T-cell (primary cell): Measurements from ENCODE around the gene LAGE3. TPM values are rescaled to one million over a fixed set of nuclear protein-coding genes. Genes with fewer than 3 reads are reported as not detected.

ENCODE experiments used
- ATAC-seq, 4 experiments: fragments of 200-7000 bp in 3 of 4; fragments of 150-1000 bp in 1 of 4; cut with Tn5 transposase; replicated peaks in 1 of 4; 1 replicate in 3 of 4; 2 replicates in 1 of 4; pipeline ENCODE4 v1.10.0; 2021; ENCODE audit warnings: moderate library complexity in 3 of 4, mild to moderate bottlenecking in 2 of 4, moderate number of reproducible peaks in 1 of 4
- CTCF ChIA-PET, 2 donors: fragments of 300-600 bp; sonication (Branson Sonifier 250); formaldehyde crosslinking; loops; one replicate each; lab custom pipeline; 2022; ENCODE audit warnings: antibody characterized with exemption in 2 of 2; lab: Charles Lee
- POLR2A ChIA-PET, 2 donors: fragments of 300-600 bp; sonication (Branson Sonifier 250); formaldehyde crosslinking; loops; one replicate each; lab custom pipeline; 2022; ENCODE audit warnings: antibody characterized with exemption in 2 of 2; lab: Charles Lee
- DNase-seq, 35 experiments: peaks; one replicate each; pipeline versions ENCODE4 v3.0.0 to v3.0.0-alpha.2; 2013 to 2023
- H3K27ac ChIP-seq: one replicate; pipeline ENCODE4 v1.5.1; 2013; ENCODE audit warnings: low read length
- H3K27me3 ChIP-seq, 2 experiments: replicated peaks in 1 of 2; 1 replicate in 1 of 2; 2 replicates in 1 of 2; pipeline versions ENCODE4 v1.6.1 to v1.7.0; 2013; ENCODE audit warnings: low read length in 1 of 2, mixed read lengths in 1 of 2; ENCODE audit not compliant: control insufficient read depth in 2 of 2, insufficient read depth in 2 of 2; ENCODE audit errors: extremely low read depth in 1 of 2
- H3K36me3 ChIP-seq, 2 donors: 1 replicate in 1 of 2; 2 replicates in 1 of 2; pipeline versions ENCODE4 v1.6.1 to v1.7.0; 2013; ENCODE audit warnings: low read length in 1 of 2; ENCODE audit not compliant: control insufficient read depth in 2 of 2, insufficient read depth in 1 of 2; ENCODE audit errors: extremely low read depth in 1 of 2
- H3K4me1 ChIP-seq, 2 experiments: 1 replicate in 1 of 2; 2 replicates in 1 of 2; pipeline versions ENCODE4 v1.6.1 to v1.7.0; 2013; ENCODE audit warnings: low read length in 2 of 2, mixed read lengths in 1 of 2; ENCODE audit not compliant: insufficient read depth in 2 of 2, control insufficient read depth in 1 of 2; ENCODE audit errors: extremely low read depth in 1 of 2
- H3K4me3 ChIP-seq, 2 donors: 1 replicate in 1 of 2; 2 replicates in 1 of 2; pipeline versions ENCODE4 v1.5.1 to v1.7.0; 2013; ENCODE audit warnings: mild to moderate bottlenecking in 2 of 2, low read length in 1 of 2, moderate library complexity in 1 of 2; ENCODE audit not compliant: control insufficient read depth in 1 of 2; ENCODE audit errors: extremely low read depth in 1 of 2
- H3K9me3 ChIP-seq: 2 replicates; pipeline ENCODE4 v1.7.0; 2013
- H3K27ac Mint-ChIP-seq, 2 donors: one replicate each; pipeline ENCODE4 v1.8.0; 2020 to 2021; ENCODE audit warnings: mild to moderate bottlenecking in 2 of 2, mixed read lengths in 2 of 2
- H3K27me3 Mint-ChIP-seq, 2 donors: one replicate each; pipeline ENCODE4 v1.8.0; 2021 to 2022; ENCODE audit warnings: mixed read lengths in 2 of 2
- H3K36me3 Mint-ChIP-seq: one replicate; pipeline ENCODE4 v1.8.0; 2021; ENCODE audit warnings: mixed read lengths
- H3K4me1 Mint-ChIP-seq, 3 donors: one replicate each; pipeline ENCODE4 v1.8.0; 2020 to 2022; ENCODE audit warnings: mixed read lengths in 3 of 3, mild to moderate bottlenecking in 1 of 3
- H3K4me3 Mint-ChIP-seq, 3 donors: one replicate each; pipeline ENCODE4 v1.8.0; 2020 to 2022; ENCODE audit warnings: mild to moderate bottlenecking in 3 of 3, mixed read lengths in 3 of 3, moderate library complexity in 3 of 3
- H3K9me3 Mint-ChIP-seq, 3 donors: one replicate each; pipeline ENCODE4 v1.8.0; 2020 to 2022; ENCODE audit warnings: mixed read lengths in 3 of 3
- WGBS: methylation state at CpG from one replicate; pipeline ENCODE4 v1.1.5; 2013; ENCODE audit warnings: missing lambda C conversion rate; ENCODE audit not compliant: insufficient coverage; 5-methylcytosine and 5-hydroxymethylcytosine counted together
- total RNA-seq, 35 experiments: library from RNA in 6 of 35; stranded (reverse) in 6 of 35; fragments of 120-200 nt in 1 of 35; gene quantifications; one replicate each; pipeline versions ENCODE4 v1.2.1 to v1.2.4 and lab custom pipeline; 2013 to 2026

LAGE3 gene
- total RNA-seq, 5 donors from 2014 or later (not counting 1 experiment from before 2014, with no cell fraction given): 12.7 to 25.4 (median 23.5) TPM

DNA sequence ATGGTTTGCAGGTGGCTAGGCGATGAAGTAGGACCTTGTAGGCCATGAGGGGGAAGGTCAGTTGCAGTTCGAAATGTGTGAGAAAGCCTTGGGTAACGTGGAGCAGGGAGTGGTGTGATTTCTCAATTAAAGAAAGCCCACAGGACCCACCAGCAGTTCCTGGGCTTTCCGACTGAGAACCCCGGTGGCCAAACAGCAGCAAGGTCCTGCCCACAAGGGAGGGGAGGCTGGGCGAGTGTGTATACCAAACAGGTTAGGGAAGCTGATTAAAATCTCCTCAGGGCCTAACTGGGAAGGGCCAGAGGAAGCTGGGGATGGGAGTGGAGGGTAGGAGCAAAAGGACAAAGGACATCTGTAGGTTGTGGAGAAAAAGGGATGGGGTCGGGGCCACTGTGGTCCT, 48.2 kb downstream of the LAGE3 start:
- DNase-seq: no peak
- Mint-ChIP-seq H3K9me3 (no peaks in the 10 kb centered on the region), H3K27me3 (peaks cover 0 to 7% of the 10 kb centered on the region in 2 donors), H3K4me3 (peak overlapping the region in 1 of 3 donors; percentile 2), H3K4me1 (peaks cover 18 to 30% (median 29%) of the 10 kb centered on the region in 3 donors), H3K27ac (peak overlapping the region in 1 of 2 donors; percentile 70), H3K36me3 (peaks cover 5% of the 10 kb centered on the region)
- ChIA-PET CTCF (no interaction called here), POLR2A (interaction anchor here in 1 of 2 donors (0.5 kb wide), 1 partner anchor 97 kb away, joined by 3 read pairs; no protein-coding TSS in a partner anchor)
- H3K4me1 ChIP-seq: peaks cover 0 to 30% of the 10 kb centered on the region in 2 experiments
- no peaks in the 10 kb centered on the region for H3K27me3 ChIP-seq
- H3K36me3 ChIP-seq: peaks cover 0 to 18% of the 10 kb centered on the region in 2 donors
- ATAC-seq: no peak
- H3K4me3 ChIP-seq: no peak overlapping the region
- WGBS: no CpG with 5 or more reads among the region's 7 CpGs
- no peak overlapping the region for H3K27ac ChIP-seq
- H3K9me3 ChIP-seq: no peaks in the 10 kb centered on the region

DNA sequence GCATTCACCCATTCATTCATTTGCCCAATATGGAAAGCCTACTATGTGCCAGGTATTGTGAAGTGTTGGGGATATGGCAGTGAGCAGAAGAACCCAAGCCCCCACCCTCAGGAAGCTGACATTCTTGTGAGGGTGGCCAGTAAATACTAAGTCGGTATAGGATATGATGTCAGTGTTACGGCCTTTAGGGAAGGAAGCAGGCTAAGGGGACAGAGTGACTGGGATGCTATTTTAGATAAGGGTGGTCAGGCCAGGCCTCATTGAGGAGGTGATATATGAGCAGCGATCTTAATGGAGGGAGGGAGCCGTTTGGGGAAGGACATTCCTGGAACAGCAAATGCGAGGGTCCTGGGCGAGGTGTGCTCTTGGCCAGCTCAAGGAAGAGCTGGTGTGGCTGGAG, 48.6 kb downstream of the LAGE3 start:
- DNase-seq: no peak
- peak overlapping the region in 1 of 2 donors; percentile 70 for H3K27ac Mint-ChIP-seq
- CTCF ChIA-PET: interaction anchor here in 1 of 2 donors (0.6 kb wide), 1 partner anchor 112 kb away, joined by 3 read pairs; no protein-coding TSS in a partner anchor
- Histone ChIP-seq H3K9me3 (no peaks in the 10 kb centered on the region), H3K4me1 (peaks cover 0 to 28% of the 10 kb centered on the region in 2 experiments), H3K36me3 (peaks cover 0 to 16% of the 10 kb centered on the region in 2 donors), H3K4me3 (no peak overlapping the region), H3K27me3 (no peaks in the 10 kb centered on the region), H3K27ac (no peak overlapping the region)
- POLR2A ChIA-PET: no interaction called here
- peaks cover 18 to 29% (median 28%) of the 10 kb centered on the region in 3 donors for H3K4me1 Mint-ChIP-seq
- no peaks in the 10 kb centered on the region for H3K9me3 Mint-ChIP-seq
- peak overlapping the region in 1 of 3 donors; percentile 2 for H3K4me3 Mint-ChIP-seq
- H3K36me3 Mint-ChIP-seq: peaks cover 5% of the 10 kb centered on the region
- H3K27me3 Mint-ChIP-seq: peaks cover 0 to 7% of the 10 kb centered on the region in 2 donors
- 40% methylated on average over 1 of the region's 6 CpGs for WGBS
- ATAC-seq: no peak

- H3K9me3 ChIP-seq: no peaks in the 10 kb centered on the region
- peaks cover 0 to 7% of the 10 kb centered on the region in 2 donors for H3K27me3 Mint-ChIP-seq
- WGBS: 90% methylated on average over 2 of the region's 2 CpGs
- H3K4me3 ChIP-seq: no peak overlapping the region
- H3K4me1 Mint-ChIP-seq: peaks cover 18 to 29% (median 28%) of the 10 kb centered on the region in 3 donors
- no peaks in the 10 kb centered on the region for H3K9me3 Mint-ChIP-seq
- H3K4me3 Mint-ChIP-seq: peak overlapping the region; percentile 74 to 83 (median 76)
- peak overlapping the region; percentile 58 to 72 for H3K27ac Mint-ChIP-seq
- ChIA-PET CTCF (interaction anchor here in 1 of 2 donors (0.6 kb wide), 1 partner anchor 113 kb away, joined by 3 read pairs; no protein-coding TSS in a partner anchor), POLR2A (interaction anchor here in 1 of 2 donors (0.5 kb wide), 1 partner anchor 119 kb away, joined by 3 read pairs; no protein-coding TSS in a partner anchor)
- H3K27me3 ChIP-seq: no peaks in the 10 kb centered on the region
- peaks cover 0 to 28% of the 10 kb centered on the region in 2 experiments for H3K4me1 ChIP-seq
- H3K27ac ChIP-seq: no peak overlapping the region
- H3K36me3 ChIP-seq: peaks cover 0 to 12% of the 10 kb centered on the region in 2 donors
- peaks cover 5% of the 10 kb centered on the region for H3K36me3 Mint-ChIP-seq
- DNase-seq (no peak), ATAC-seq (no peak)
Observed at GRCh38 chrX:154429711-154430110, 49.4 kb downstream of the LAGE3 start.

DNA sequence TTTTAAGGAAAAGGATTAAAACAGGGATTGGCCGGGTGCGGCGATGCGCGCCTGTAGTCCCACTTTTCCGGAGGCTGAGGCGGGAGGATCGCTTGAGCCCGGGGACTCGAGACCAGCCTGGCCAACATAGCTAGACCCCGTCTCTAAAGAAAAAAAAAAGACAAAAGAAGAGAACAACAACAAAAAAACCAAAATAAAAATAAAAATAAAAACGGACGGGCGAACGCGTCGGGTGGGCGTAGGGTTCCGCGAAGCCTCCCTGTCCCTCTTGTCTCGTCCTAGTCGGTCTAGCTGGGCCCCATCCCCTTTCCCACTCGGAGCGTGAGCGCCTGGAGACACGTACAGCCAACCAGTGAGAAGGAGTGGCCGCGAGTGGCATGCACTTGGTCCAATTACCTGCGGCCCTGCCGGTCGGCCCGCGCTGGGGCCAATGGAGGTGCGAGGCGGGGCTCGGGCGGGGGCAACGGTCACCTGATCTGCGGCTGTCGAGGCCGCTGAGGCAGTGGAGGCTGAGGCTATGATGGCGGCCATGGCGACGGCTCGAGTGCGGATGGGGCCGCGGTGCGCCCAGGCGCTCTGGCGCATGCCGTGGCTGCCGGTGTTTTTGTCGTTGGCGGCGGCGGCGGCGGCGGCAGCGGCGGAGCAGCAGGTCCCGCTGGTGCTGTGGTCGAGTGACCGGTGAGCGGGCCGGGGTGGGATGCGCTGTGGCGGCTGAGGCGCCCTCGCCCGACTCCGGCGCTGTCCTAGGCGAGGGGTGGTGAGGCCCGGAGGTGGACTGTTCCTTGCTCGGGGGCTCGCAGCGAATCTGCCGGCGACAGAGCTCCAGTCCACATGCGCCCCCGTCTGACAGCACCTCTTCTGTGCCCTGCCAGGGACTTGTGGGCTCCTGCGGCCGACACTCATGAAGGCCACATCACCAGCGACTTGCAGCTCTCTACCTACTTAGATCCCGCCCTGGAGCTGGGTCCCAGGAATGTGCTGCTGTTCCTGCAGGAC, 50.6 kb downstream of the LAGE3 start, which contains the start of gene ATP6AP1:
ATP6AP1 (plus strand) TSS at position 502 of the 996 bp plus-strand sequence; CDS start at position 518, 16 bp downstream.
- peak within 1 kb of the TSS; percentile 74 to 83 (median 76) for H3K4me3 Mint-ChIP-seq
- WGBS: under 1% methylated on average over 66 of the region's 87 CpGs
- DNase-seq: peak; percentile 67 to 91 (median 86)
- ChIA-PET CTCF (interaction anchor here in 1 of 2 donors (0.8 kb wide), 1 partner anchor 13 kb away, joined by 4 read pairs; no protein-coding TSS in a partner anchor), POLR2A (no interaction called here)
- peak within 1 kb of the TSS; percentile 41 to 67 for H3K4me3 ChIP-seq
- H3K9me3 ChIP-seq: no peaks in the 10 kb centered on the region
- ATAC-seq: peak; percentile 98 to 99 (median 98)
- H3K36me3 Mint-ChIP-seq: peaks cover 4% of the 10 kb centered on the region
- H3K27ac Mint-ChIP-seq: peak within 1 kb of the TSS; percentile 81 to 83
- H3K27ac ChIP-seq: peak within 1 kb of the TSS; percentile 60
- no peaks in the 10 kb centered on the region for H3K27me3 ChIP-seq
- peaks cover 0 to 10% of the 10 kb centered on the region in 2 donors for H3K36me3 ChIP-seq
- H3K4me1 ChIP-seq: peaks cover 0 to 28% of the 10 kb centered on the region in 2 experiments
- H3K9me3 Mint-ChIP-seq: no peaks in the 10 kb centered on the region
- peaks cover 0 to 7% of the 10 kb centered on the region in 2 donors for H3K27me3 Mint-ChIP-seq
- H3K4me1 Mint-ChIP-seq: peaks cover 18 to 30% (median 29%) of the 10 kb centered on the region in 3 donors

Other genes starting within 250 kb of the LAGE3 start
- gene OPN1MW3, start 221.7 kb downstream of the LAGE3 start, total RNA-seq: not detected
- gene TEX28, start 184.2 kb downstream of the LAGE3 start, total RNA-seq: not detected
- 1 to 10 TPM in 4 of 5 donors, under 1 TPM in 1; 0.60 to 5.5 (median 1.3) TPM for gene TKTL1, start 183.5 kb downstream of the LAGE3 start, total RNA-seq
- gene FLNA, start 104.6 kb downstream of the LAGE3 start, total RNA-seq: 1,000 to 10,000 TPM in 4 of 5 donors, 100 to 1,000 TPM in 1; 893 to 1,483 (median 1,268) TPM
- 100 to 1,000 TPM in 2 of 5 donors, 10 to 100 TPM in 3; 73.4 to 136 (median 80.4) TPM for gene EMD, start 100.0 kb downstream of the LAGE3 start, total RNA-seq
- gene RPL10, start 80.9 kb downstream of the LAGE3 start, total RNA-seq: 1,000 to 10,000 TPM; 5,175 to 6,006 (median 5,765) TPM
- gene DNASE1L1, start 70.0 kb downstream of the LAGE3 start, total RNA-seq: 10 to 100 TPM; 22.6 to 31.3 (median 25.5) TPM
- gene TAFAZZIN, start 67.7 kb downstream of the LAGE3 start, total RNA-seq: 100 to 1,000 TPM in 3 of 5 donors, 10 to 100 TPM in 2; 89.8 to 144 (median 129) TPM
- gene ATP6AP1, start 50.6 kb downstream of the LAGE3 start, total RNA-seq: 10 to 100 TPM; 37.9 to 56.8 (median 53.6) TPM
- 100 to 1,000 TPM; 117 to 208 (median 182) TPM for gene GDI1, start 42.1 kb downstream of the LAGE3 start, total RNA-seq
- 10 to 100 TPM; 34.9 to 60.5 (median 51.9) TPM for gene FAM50A, start 35.1 kb downstream of the LAGE3 start, total RNA-seq
- gene PLXNA3, start 21.0 kb downstream of the LAGE3 start, total RNA-seq: 10 to 100 TPM; 48.1 to 87.0 (median 72.9) TPM
- 10 to 100 TPM; 13.1 to 44.1 (median 39.6) TPM for gene UBL4A, start 7.3 kb upstream of the LAGE3 start, total RNA-seq
- 10 to 100 TPM; 15.6 to 31.3 (median 25.9) TPM for gene SLC10A3, start 11.3 kb upstream of the LAGE3 start, total RNA-seq
- gene FAM3A, start 37.0 kb upstream of the LAGE3 start, total RNA-seq: 10 to 100 TPM; 33.9 to 67.6 (median 57.8) TPM
- gene G6PD, start 67.6 kb upstream of the LAGE3 start, total RNA-seq: 10 to 100 TPM; 46.0 to 59.5 (median 52.4) TPM
- gene IKBKG, start 68.3 kb upstream of the LAGE3 start, total RNA-seq: 10 to 100 TPM; 32.4 to 59.1 (median 54.0) TPM
- gene CTAG1A, start 105.9 kb upstream of the LAGE3 start, total RNA-seq: not detected
- not detected for gene CTAG1B, start 140.0 kb upstream of the LAGE3 start, total RNA-seq
- gene CTAG2, start 174.3 kb upstream of the LAGE3 start, total RNA-seq: 1 to 10 TPM in 1 of 5 donors, not detected in 4; 3.4 TPM